Hematopoietic multipotent progenitor cell treated with erythropoietin and hydrocortisone succinate and interleukin-3 and kit ligand, for 4 days (in vitro differentiated cells): ENCODE data around the gene CUL3.
A peak's percentile ranks its signal among the peaks of the same experiment; 100 is the strongest.

Experiments used
- DNase-seq: peaks from one replicate; pipeline ENCODE4 v3.0.0-alpha.2; 2015

CUL3 gene

GRCh38 chr2:224579411-224579810 is 5.8 kb downstream of the CUL3 start:
- peak; percentile 37 for DNase-seq

GRCh38 chr2:224577541-224577940 is 7.6 kb downstream of the CUL3 start:
- no peak for DNase-seq

- peak; percentile 71 for DNase-seq
These were observed 9.0 kb downstream of the CUL3 start for GRCh38 chr2:224576088-224576715.

GRCh38 chr2:224574423-224575084 is 10.6 kb downstream of the CUL3 start:
- peak; percentile 21 for DNase-seq

- DNase-seq, result no peak
These were observed 11.4 kb downstream of the CUL3 start for GRCh38 chr2:224573724-224574123.

- no peak for DNase-seq
These were observed 12.8 kb downstream of the CUL3 start for GRCh38 chr2:224572338-224572737.

- DNase-seq, result peak; percentile 20
These were observed 14.7 kb downstream of the CUL3 start for GRCh38 chr2:224570328-224570993.

GRCh38 chr2:224569654-224570053 is 15.5 kb downstream of the CUL3 start:
- no peak for DNase-seq

GRCh38 chr2:224565452-224566035 is 19.6 kb downstream of the CUL3 start:
- no peak for DNase-seq

GRCh38 chr2:224563537-224563936 is 21.6 kb downstream of the CUL3 start:
- peak; percentile 39 for DNase-seq

GRCh38 chr2:224562831-224563230 is 22.3 kb downstream of the CUL3 start:
- no peak for DNase-seq

- peak; percentile 30 for DNase-seq
These were observed 23.7 kb downstream of the CUL3 start for GRCh38 chr2:224561234-224562005.

- DNase-seq, result no peak
These were observed 24.6 kb downstream of the CUL3 start for GRCh38 chr2:224560549-224560948.

GRCh38 chr2:224557610-224558009 is 27.6 kb downstream of the CUL3 start:
- no peak for DNase-seq

- DNase-seq, result no peak
These were observed 28.8 kb downstream of the CUL3 start for GRCh38 chr2:224556381-224556780.

GRCh38 chr2:224555823-224556366 is 29.3 kb downstream of the CUL3 start:
- DNase-seq, result no peak

GRCh38 chr2:224552771-224553170 is 32.4 kb downstream of the CUL3 start:
- no peak for DNase-seq

- no peak for DNase-seq
These were observed 33.5 kb downstream of the CUL3 start for GRCh38 chr2:224551693-224552092.

GRCh38 chr2:224546926-224547325 is 38.2 kb downstream of the CUL3 start:
- DNase-seq, result no peak

GRCh38 chr2:224545884-224546644 is 39.1 kb downstream of the CUL3 start:
- peak; percentile 59 for DNase-seq

- no peak for DNase-seq
These were observed 41.2 kb downstream of the CUL3 start for GRCh38 chr2:224543939-224544338.

GRCh38 chr2:224538561-224539138 is 46.5 kb downstream of the CUL3 start:
- no peak for DNase-seq
